Measurements from ENCODE around the gene RBMX2.

GRCh38 chrX:130419263-130419662 is 17.5 kb downstream of the RBMX2 start:
- TF ChIP-seq CTCF (IDR thresholded peaks at IDR 0.05) = no peak
- no peak for TF ChIP-seq EP300 (IDR thresholded peaks at IDR 0.05)
- TF ChIP-seq POLR2A (IDR thresholded peaks at IDR 0.05) = no peak
- no peak for TF ChIP-seq POLR2AphosphoS5 (IDR thresholded peaks at IDR 0.05)

Data from sigmoid colon (tissue), 4 donors.